Femur (tissue), 1 donor: ENCODE data around the gene PCDHA6.
"Not testable (repeated sequence)": the region's sequence is repeated elsewhere in the genome, so short reads cannot be mapped to it uniquely, and the experiment has no call there.

ENCODE experiments used
- DNase-seq: peaks from one replicate; pipeline ENCODE4 v3.0.0-alpha.2; 2017

PCDHA6 gene

GRCh38 chr5:140868721-140869554 lies 41.2 kb downstream of the PCDHA6 start, which contains the start of gene PCDHA11:
Gene PCDHA11, plus strand, starts transcription at chr5:140868957. Its CDS starts 147 bp downstream, at chr5:140869104.
- no peak for DNase-seq

GRCh38 chr5:140869555-140869886 lies 41.8 kb downstream of the PCDHA6 start:
- no peak for DNase-seq

GRCh38 chr5:140870221-140871201 lies 42.8 kb downstream of the PCDHA6 start:
- DNase-seq: no peak

- DNase-seq: no peak
Measured at GRCh38 chr5:140875085-140876065, 47.6 kb downstream of the PCDHA6 start, which contains the start of gene PCDHA12. Gene PCDHA12, plus strand, starts transcription at chr5:140875308. Its CDS starts 165 bp downstream, at chr5:140875473.

- not testable (repeated sequence) for DNase-seq
Measured at GRCh38 chr5:140876541-140877261, 48.9 kb downstream of the PCDHA6 start.

GRCh38 chr5:140877262-140877581 lies 49.5 kb downstream of the PCDHA6 start:
- DNase-seq: no peak
